OCI-LY7 (cell line): ENCODE results near the gene GPR87.

Experiments
- EZH2phosphoT487 ChIP-seq: fragments of 200-600 bp; sonication (generic); IDR thresholded peaks from 2 replicates; pipeline ENCODE4 v1.6.1; 2018; ENCODE audit warnings: low read depth, borderline replicate concordance, mild to moderate bottlenecking, mixed run types, antibody characterized with exemption, low read length, moderate library complexity, mixed read lengths
- TF ChIP-seq, protein P1 (sequence below): fragments of 200-600 bp; sonication (generic); conservative IDR thresholded peaks from 2 replicates; pipeline ENCODE4 v1.5.1; 2014; ENCODE audit warnings: mild to moderate bottlenecking, antibody characterized with exemption, low read length, moderate library complexity, mixed read lengths

DNA sequence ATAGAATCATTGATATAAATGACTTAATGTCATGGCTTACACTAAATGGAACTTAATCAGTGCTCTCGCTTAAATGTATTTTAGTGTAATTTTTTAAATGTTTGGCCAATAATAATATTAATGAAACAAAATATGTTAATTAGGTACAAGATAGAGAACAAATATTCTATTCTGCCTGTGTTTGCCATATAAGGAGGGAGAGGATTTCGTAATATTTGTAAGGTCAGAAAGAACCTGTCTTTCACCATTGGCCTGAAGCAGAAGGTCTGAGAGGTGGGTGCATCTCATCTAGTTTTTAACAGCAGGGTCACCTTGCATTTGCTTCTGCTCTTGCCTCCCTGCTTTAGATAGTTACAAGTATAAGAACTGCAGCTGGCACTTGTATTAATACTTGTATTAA, 2.5 kb downstream of the GPR87 start:
- TF ChIP-seq, protein P1, sequence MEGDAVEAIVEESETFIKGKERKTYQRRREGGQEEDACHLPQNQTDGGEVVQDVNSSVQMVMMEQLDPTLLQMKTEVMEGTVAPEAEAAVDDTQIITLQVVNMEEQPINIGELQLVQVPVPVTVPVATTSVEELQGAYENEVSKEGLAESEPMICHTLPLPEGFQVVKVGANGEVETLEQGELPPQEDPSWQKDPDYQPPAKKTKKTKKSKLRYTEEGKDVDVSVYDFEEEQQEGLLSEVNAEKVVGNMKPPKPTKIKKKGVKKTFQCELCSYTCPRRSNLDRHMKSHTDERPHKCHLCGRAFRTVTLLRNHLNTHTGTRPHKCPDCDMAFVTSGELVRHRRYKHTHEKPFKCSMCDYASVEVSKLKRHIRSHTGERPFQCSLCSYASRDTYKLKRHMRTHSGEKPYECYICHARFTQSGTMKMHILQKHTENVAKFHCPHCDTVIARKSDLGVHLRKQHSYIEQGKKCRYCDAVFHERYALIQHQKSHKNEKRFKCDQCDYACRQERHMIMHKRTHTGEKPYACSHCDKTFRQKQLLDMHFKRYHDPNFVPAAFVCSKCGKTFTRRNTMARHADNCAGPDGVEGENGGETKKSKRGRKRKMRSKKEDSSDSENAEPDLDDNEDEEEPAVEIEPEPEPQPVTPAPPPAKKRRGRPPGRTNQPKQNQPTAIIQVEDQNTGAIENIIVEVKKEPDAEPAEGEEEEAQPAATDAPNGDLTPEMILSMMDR: no peak
- TF ChIP-seq EZH2phosphoT487: no peak
